Suprapubic skin (tissue), 4 donors: ENCODE results near the gene SLC39A3. TPM values are rescaled to one million over a fixed set of nuclear protein-coding genes. Genes with fewer than 3 reads are reported as not detected.
A peak's percentile ranks its signal among the peaks of the same experiment; 100 is the strongest.

Experiments used
- DNase-seq, 2 donors: peaks; one replicate each; pipeline ENCODE4 v3.0.0-alpha.2; 2019; ENCODE audit warnings: low spot score in 2 of 2
- H3K27ac ChIP-seq: fragments of 200-600 bp; sonication (generic); one replicate; pipeline ENCODE4 v1.5.1; 2019
- H3K27me3 ChIP-seq: fragments of 200-600 bp; sonication (generic); one replicate; pipeline ENCODE4 v1.5.1; 2019
- H3K36me3 ChIP-seq: fragments of 200-600 bp; sonication (generic); one replicate; pipeline ENCODE4 v1.5.1; 2019
- H3K4me1 ChIP-seq: fragments of 200-600 bp; sonication (generic); one replicate; pipeline ENCODE4 v1.5.1; 2019
- H3K4me3 ChIP-seq: fragments of 200-600 bp; sonication (generic); one replicate; pipeline ENCODE4 v1.5.1; 2019; ENCODE audit warnings: mild to moderate bottlenecking
- H3K9me3 ChIP-seq: fragments of 200-600 bp; sonication (generic); one replicate; pipeline ENCODE4 v1.5.1; 2019
- CTCF ChIP-seq, 2 donors: fragments of 200-600 bp in 1 of 2; fragments of 450-650 bp in 1 of 2; sonication (generic) in 1 of 2; IDR thresholded peaks; one replicate each; pipeline ENCODE4 v1.5.1; 2016 to 2019; ENCODE audit warnings: antibody characterized with exemption in 2 of 2, mild to moderate bottlenecking in 1 of 2, moderate library complexity in 1 of 2
- EP300 ChIP-seq: sonication (generic); formaldehyde crosslinking; IDR thresholded peaks from one replicate; pipeline ENCODE4 v1.6.1; 2017; ENCODE audit warnings: antibody characterized with exemption
- POLR2A ChIP-seq, 2 donors: fragments of 450-650 bp; IDR thresholded peaks; one replicate each; pipeline ENCODE4 v1.6.1; 2017; ENCODE audit warnings: antibody characterized with exemption in 2 of 2, mild to moderate bottlenecking in 2 of 2, moderate library complexity in 2 of 2
- POLR2AphosphoS5 ChIP-seq, 3 donors: sonication (generic); formaldehyde crosslinking; IDR thresholded peaks; one replicate each; pipeline ENCODE4 v1.6.1; 2017; ENCODE audit warnings: antibody characterized with exemption in 3 of 3
- WGBS: methylation state at CpG from one replicate; pipeline ENCODE4 v1.1.5; 2018; 5-methylcytosine and 5-hydroxymethylcytosine counted together
- total RNA-seq, 4 donors: library from RNA; depleted of rRNA; stranded (reverse); fragments of >200 nt; gene quantifications; one replicate each; pipeline ENCODE4 v1.1.0, GENCODE V29; 2016

SLC39A3 gene
- total RNA-seq, 4 donors from 2014 or later, result 8.0 to 31.1 (median 23.0) TPM

GRCh38 chr19:2701361-2702169 lies 38.3 kb downstream of the SLC39A3 start:
- peaks cover 16% of the 10 kb centered on the region for H3K4me1 ChIP-seq
- H3K27ac ChIP-seq, result no peak overlapping the region
- 4% methylated on average over 9 of the region's 9 CpGs for WGBS

GRCh38 chr19:2700660-2701360 lies 39.0 kb downstream of the SLC39A3 start:
- Histone ChIP-seq H3K36me3 (no peaks in the 10 kb centered on the region), H3K9me3 (no peaks in the 10 kb centered on the region), H3K4me1 (peaks cover 18% of the 10 kb centered on the region), H3K27ac (no peak overlapping the region), H3K27me3 (no peaks in the 10 kb centered on the region), H3K4me3 (no peak overlapping the region)
- TF ChIP-seq EP300 (no peak), CTCF (IDR thresholded peaks at IDR 0.05) (no peak), POLR2A (IDR thresholded peaks at IDR 0.05) (no peak), POLR2AphosphoS5 (IDR thresholded peaks at IDR 0.05) (no peak)
- WGBS, result 33% methylated on average over 26 of the region's 26 CpGs
- no peak for DNase-seq

More at GRCh38 chr19:2701361-2702169, 38.3 kb downstream of the SLC39A3 start:
- H3K4me3 ChIP-seq, result peak overlapping the region; percentile 58
- no peaks in the 10 kb centered on the region for H3K36me3 ChIP-seq
- TF ChIP-seq EP300, result no peak
- no peak for TF ChIP-seq CTCF (IDR thresholded peaks at IDR 0.05)
- TF ChIP-seq POLR2AphosphoS5 (IDR thresholded peaks at IDR 0.05), result no peak
- TF ChIP-seq POLR2A (IDR thresholded peaks at IDR 0.05), result no peak
- H3K9me3 ChIP-seq, result no peaks in the 10 kb centered on the region
- no peak for DNase-seq
- H3K27me3 ChIP-seq, result no peaks in the 10 kb centered on the region

GRCh38 chr19:2699413-2700140 lies 40.2 kb downstream of the SLC39A3 start:
- Histone ChIP-seq H3K4me3 (no peak overlapping the region), H3K4me1 (peaks cover 27% of the 10 kb centered on the region), H3K27me3 (no peaks in the 10 kb centered on the region), H3K9me3 (no peaks in the 10 kb centered on the region), H3K36me3 (no peaks in the 10 kb centered on the region), H3K27ac (no peak overlapping the region)
- 89% methylated on average over 15 of the region's 15 CpGs for WGBS
- no peak for DNase-seq
- TF ChIP-seq CTCF (IDR thresholded peaks at IDR 0.05), result no peak
- no peak for TF ChIP-seq POLR2A (IDR thresholded peaks at IDR 0.05)
- TF ChIP-seq EP300, result no peak
- TF ChIP-seq POLR2AphosphoS5 (IDR thresholded peaks at IDR 0.05), result no peak

GRCh38 chr19:2694196-2694595 lies 45.6 kb downstream of the SLC39A3 start:
- Histone ChIP-seq H3K27ac (peak overlapping the region; percentile 24), H3K27me3 (no peaks in the 10 kb centered on the region), H3K4me1 (peaks cover 11% of the 10 kb centered on the region), H3K4me3 (no peak overlapping the region), H3K9me3 (no peaks in the 10 kb centered on the region), H3K36me3 (no peaks in the 10 kb centered on the region)
- no peak for DNase-seq
- TF ChIP-seq CTCF (IDR thresholded peaks at IDR 0.05) (no peak), EP300 (no peak), POLR2A (IDR thresholded peaks at IDR 0.05) (no peak), POLR2AphosphoS5 (IDR thresholded peaks at IDR 0.05) (no peak)
- 79% methylated on average over 4 of the region's 5 CpGs for WGBS
